Aorta (tissue), 5 donors: ENCODE measurements around the gene PRKAG1. TPM values are rescaled to one million over a fixed set of nuclear protein-coding genes. Genes with fewer than 3 reads are reported as not detected.

Experiments
- ATAC-seq: fragments of 200-7000 bp; cut with Tn5 transposase; one replicate; pipeline ENCODE4 v1.9.1; 2022; ENCODE audit warnings: moderate library complexity; ENCODE audit not compliant: low FRiP score
- DNase-seq, 2 donors: peaks; one replicate each; pipeline ENCODE4 v3.0.0-alpha.2; 2020
- H3K27ac ChIP-seq, 2 donors: one replicate each; pipeline ENCODE4 v1.5.1; 2013; ENCODE audit warnings: low read length in 2 of 2, mild to moderate bottlenecking in 2 of 2, moderate library complexity in 2 of 2, control low read depth in 1 of 2, inconsistent platforms in 1 of 2, low read depth in 1 of 2
- H3K27me3 ChIP-seq, 2 donors: one replicate each; pipeline ENCODE4 v1.6.1; 2013; ENCODE audit warnings: control low read depth in 1 of 2, low read length in 1 of 2, mild to moderate bottlenecking in 1 of 2, moderate library complexity in 1 of 2; ENCODE audit not compliant: insufficient read depth in 2 of 2, control insufficient read depth in 1 of 2
- H3K36me3 ChIP-seq, 2 donors: one replicate each; pipeline ENCODE4 v1.6.1; 2013; ENCODE audit warnings: control low read depth in 1 of 2, low read length in 1 of 2, mild to moderate bottlenecking in 1 of 2; ENCODE audit not compliant: insufficient read depth in 2 of 2, control insufficient read depth in 1 of 2
- H3K4me1 ChIP-seq, 2 donors: one replicate each; pipeline ENCODE4 v1.6.1; 2013; ENCODE audit warnings: low read length in 2 of 2, control low read depth in 1 of 2, mild to moderate bottlenecking in 1 of 2, moderate library complexity in 1 of 2; ENCODE audit not compliant: insufficient read depth in 2 of 2, control insufficient read depth in 1 of 2
- H3K4me3 ChIP-seq, 2 donors: one replicate each; pipeline ENCODE4 v1.5.1; 2013; ENCODE audit warnings: low read length in 2 of 2, control low read depth in 1 of 2, mild to moderate bottlenecking in 1 of 2
- H3K9me3 ChIP-seq: one replicate; pipeline ENCODE4 v1.6.1; 2013; ENCODE audit warnings: mild to moderate bottlenecking, low read length; ENCODE audit not compliant: control insufficient read depth
- WGBS, 2 donors: extraction: QIAGEN DNeasy Blood & Tissue Kit; methylation state at CpG; one replicate each; pipeline ENCODE4 v1.1.7; 2013; 5-methylcytosine and 5-hydroxymethylcytosine counted together
- intact Hi-C, 2 donors: fragments of 100-400 bp; cut with DNase I; formaldehyde crosslinking; loops; one replicate each; pipeline versions ENCODE4 v1.14.2 to v1.15.0; 2022
- polyA plus RNA-seq, 2 donors: library from polyadenylated mRNA; stranded (reverse); fragments of 200-250 nt; gene quantifications; one replicate each; pipeline ENCODE4 v1.2.3, GENCODE V29; 2013
- total RNA-seq, 2 donors: library from RNA; stranded (reverse); fragmentation: NEBNext Ultra II Directional; extraction: Animal tissue kit (Norgen Biotek cat#: 25700); gene quantifications; one replicate each; pipeline ENCODE4 v1.2.1, GENCODE V29; 2021
- donor health status: healthy with polysubstance abuse.
- donor health status: Bipolar disorder and iron deficiency.
- donor health status: DM: no; HTN: no; CAD: no.
- donor health status: DM: no; HTN: no; CAD: no.
- donor health status: DM: yes; HTN: yes; CAD: no.

Gene PRKAG1
- total and polyA plus RNA-seq, 4 donors: 44.8 to 57.1 (median 49.3) TPM

DNA sequence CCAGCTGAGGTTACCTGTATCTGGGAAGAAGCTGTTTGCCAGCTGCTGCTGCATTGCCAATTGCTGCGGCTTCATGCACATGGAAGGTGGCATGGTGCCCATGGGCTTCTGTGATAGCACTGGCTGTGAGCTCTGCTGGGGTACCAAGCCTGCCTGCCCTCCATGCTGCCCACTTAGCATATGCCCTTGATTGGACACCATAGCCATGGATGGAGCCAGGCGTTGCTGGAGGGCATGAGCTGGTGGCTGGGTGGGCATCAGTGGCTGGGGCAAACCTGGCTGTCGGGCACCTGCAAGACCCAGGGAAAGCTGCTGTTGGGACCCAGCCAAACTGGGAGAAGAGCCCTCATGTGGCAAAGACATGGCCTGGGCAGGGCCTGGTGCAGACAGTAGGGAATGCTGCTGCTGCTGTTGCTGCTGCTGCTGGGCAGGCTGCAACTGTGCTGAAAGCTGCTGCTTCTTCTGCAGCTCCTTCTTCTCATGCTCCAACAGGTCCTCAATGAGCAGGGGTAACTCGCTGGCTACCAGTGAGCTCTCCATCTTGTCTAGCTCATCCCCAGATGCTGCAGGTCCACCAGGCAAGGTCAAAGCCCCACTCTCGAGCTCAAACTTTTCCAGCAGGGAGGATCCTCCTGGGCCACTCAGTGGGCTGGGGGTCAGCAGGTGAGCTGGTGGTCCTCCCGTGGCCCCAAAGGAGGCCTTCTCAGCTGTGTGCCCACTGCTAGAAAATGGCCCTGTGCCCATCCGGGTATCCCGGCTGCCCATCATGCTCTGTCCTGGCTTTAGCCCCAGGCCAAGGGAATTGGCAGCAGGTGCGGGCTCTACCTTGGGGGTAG, 18.8 kb upstream of the PRKAG1 start:
- DNase-seq: peak; percentile 39 to 70
- H3K9me3 ChIP-seq: no peaks in the 10 kb centered on the region
- H3K4me3 ChIP-seq: no peak overlapping the region
- no peak overlapping the region for H3K27ac ChIP-seq
- 87% methylated on average over 9 of the region's 9 CpGs for WGBS, 2 donors
- no peak for ATAC-seq
- intact Hi-C loops: no loop called here
- H3K4me1 ChIP-seq: no peaks in the 10 kb centered on the region
- peaks cover 0 to 26% of the 10 kb centered on the region in 2 donors for H3K36me3 ChIP-seq
- no peaks in the 10 kb centered on the region for H3K27me3 ChIP-seq

DNA sequence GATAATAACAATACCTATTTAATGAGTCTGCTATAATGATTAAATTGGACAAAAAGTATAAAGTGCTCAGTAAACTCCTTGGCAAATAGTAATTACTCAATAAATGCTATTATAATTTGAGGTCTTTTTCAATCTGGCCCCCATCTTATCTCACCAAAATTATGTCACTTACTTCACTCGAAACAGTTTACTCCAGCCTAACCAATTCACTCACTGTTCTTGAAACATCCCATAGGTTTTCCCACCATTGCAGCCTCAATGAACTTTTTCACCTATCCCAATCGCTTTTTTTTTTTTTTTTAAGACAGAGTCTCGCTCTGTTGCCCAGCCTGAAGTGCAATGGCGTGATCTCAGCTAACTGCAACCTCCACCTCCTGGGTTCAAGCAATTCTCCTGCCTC, 17.5 kb upstream of the PRKAG1 start:
- WGBS, 2 donors: 75 to 81% methylated on average over 4 of the region's 4 CpGs
- no peak for ATAC-seq

DNA sequence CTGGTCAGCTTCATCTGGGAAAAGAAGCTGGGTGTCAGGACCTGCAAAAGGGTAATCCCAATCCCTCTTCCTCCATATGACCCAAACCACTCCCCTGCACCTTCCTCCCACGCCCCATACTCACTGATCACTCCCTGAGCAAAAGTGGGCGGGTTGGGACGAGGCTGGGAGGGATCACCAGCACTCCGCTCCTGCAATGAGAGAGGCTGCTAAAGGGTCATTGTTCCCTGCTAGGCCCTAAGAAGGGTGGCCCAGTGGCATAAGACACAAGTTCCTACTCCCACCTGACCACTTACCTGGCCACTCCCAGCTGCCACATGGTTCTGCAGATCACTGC, 15.7 kb upstream of the PRKAG1 start:
- H3K4me3 ChIP-seq: no peak overlapping the region
- H3K27ac ChIP-seq: no peak overlapping the region
- no peaks in the 10 kb centered on the region for H3K4me1 ChIP-seq
- H3K9me3 ChIP-seq: no peaks in the 10 kb centered on the region
- H3K27me3 ChIP-seq: no peaks in the 10 kb centered on the region
- ATAC-seq (no peak), DNase-seq (peak in 1 of 2 donors; percentile 38)
- peaks cover 0 to 26% of the 10 kb centered on the region in 2 donors for H3K36me3 ChIP-seq
- 78 to 82% methylated on average over 4 of the region's 4 CpGs for WGBS, 2 donors
- intact Hi-C loops: no loop called here

More for the DNA sequence above, 17.5 kb upstream of the PRKAG1 start:
- Histone ChIP-seq H3K9me3 (no peaks in the 10 kb centered on the region), H3K36me3 (peaks cover 0 to 26% of the 10 kb centered on the region in 2 donors), H3K4me3 (no peak overlapping the region), H3K27ac (no peak overlapping the region), H3K4me1 (no peaks in the 10 kb centered on the region), H3K27me3 (no peaks in the 10 kb centered on the region)
- intact Hi-C loops: no loop called here
- DNase-seq: no peak

DNA sequence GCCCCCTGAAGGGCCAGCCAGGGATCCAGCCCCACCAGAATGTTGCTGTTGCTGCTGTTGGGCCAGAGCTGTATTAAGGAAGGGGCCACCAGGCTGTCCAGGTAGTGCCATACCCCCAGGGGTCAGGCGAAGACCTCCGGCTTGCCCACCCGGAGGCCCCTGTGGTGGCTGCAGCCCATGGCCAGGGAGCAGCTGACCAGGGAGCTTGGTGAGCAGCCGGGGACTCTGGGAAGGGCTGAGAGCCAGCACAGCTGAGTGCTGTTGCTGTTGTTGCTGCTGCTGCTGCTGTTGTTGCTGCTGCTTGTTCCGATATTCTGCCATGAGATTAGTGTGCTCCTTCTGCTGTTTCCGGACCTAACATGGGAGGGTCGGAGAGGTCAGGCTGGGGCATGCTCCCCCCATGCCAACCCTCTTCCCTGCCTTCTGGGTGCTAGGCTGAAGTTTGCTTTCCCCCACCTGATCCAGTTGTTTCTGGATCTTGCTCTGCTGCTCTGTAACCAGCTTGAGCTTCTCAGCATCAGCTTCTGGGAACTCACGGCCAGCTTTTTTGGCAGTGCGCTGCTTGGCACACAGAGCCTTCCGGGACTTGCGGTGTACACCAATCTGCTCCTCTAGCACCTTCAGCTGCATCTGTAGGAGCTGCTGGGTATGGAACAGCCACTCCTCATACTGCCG, 15.2 kb upstream of the PRKAG1 start:
- WGBS, 2 donors: 56 to 61% methylated on average over 12 of the region's 12 CpGs
- Histone ChIP-seq H3K27me3 (no peaks in the 10 kb centered on the region), H3K4me1 (no peaks in the 10 kb centered on the region), H3K27ac (no peak overlapping the region), H3K4me3 (no peak overlapping the region), H3K9me3 (no peaks in the 10 kb centered on the region), H3K36me3 (peaks cover 0 to 25% of the 10 kb centered on the region in 2 donors)
- DNase-seq: peak in 1 of 2 donors; percentile 45
- intact Hi-C loops: no loop called here
- no peak for ATAC-seq

DNA sequence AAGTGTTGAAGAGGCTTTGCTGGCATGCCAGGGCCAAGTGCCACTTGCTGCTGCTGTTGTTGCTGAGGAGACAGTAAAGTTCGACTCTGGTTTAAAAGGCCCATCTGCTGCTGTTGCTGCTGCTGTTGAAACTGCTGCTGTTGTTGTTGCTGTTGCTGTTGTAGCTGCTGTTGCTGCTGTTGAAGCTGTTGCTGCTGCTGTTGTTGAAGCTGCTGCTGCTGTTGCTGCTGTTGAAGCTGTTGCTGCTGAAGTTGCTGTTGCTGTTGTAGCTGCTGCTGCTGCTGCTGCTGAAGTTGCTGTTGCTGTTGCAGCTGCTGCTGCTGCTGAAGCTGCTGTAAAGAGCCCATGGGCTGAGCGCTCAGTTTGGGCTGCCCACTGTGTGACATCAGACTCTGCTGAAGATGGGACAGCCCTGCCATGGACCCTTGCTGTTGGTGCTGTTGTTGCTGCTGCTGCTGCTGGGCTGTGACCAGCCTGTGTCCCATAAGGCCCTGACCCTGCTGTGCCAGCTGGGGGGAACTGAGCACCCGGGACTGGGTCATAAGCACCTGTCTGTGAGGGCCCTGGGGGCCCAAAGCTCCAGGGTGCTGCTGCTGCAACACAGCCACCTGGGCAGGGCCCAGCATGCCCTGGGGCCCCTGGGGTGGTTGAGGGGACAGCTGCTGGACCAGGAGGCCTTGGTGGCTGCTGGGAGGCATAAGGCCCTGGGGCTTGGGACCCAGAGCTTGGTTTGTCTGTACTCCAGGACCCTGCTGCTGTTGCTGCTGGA, 14.3 kb upstream of the PRKAG1 start:
- Histone ChIP-seq H3K27ac (no peak overlapping the region), H3K9me3 (no peaks in the 10 kb centered on the region)
- intact Hi-C loops: no loop called here

DNA sequence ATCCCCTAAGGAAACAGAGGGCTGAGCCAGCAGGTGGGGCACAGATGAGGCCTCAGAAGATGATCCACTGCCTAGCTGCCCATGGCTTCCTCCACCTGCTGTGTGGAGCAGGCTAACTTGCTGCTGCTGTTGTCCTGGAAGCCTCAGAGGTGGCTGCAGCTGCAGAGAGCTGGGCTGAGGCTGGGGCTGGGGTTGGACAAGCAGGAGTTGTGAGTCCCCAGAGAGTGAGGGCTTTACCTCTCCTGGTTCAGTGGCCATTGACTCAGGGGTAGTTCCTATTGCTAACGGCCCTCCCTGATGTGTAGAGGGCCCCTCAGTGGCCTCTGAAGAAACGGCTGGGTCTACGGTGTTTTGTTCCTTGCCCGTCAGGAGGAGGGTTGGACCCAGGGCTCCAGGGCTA, 13.7 kb upstream of the PRKAG1 start:
- H3K36me3 ChIP-seq: peaks cover 0 to 21% of the 10 kb centered on the region in 2 donors
- intact Hi-C loops: no loop called here

More for the DNA sequence above, 14.3 kb upstream of the PRKAG1 start:
- 76 to 81% methylated on average over 3 of the region's 3 CpGs for WGBS, 2 donors
- Histone ChIP-seq H3K4me3 (no peak overlapping the region), H3K36me3 (peaks cover 0 to 22% of the 10 kb centered on the region in 2 donors), H3K27me3 (no peaks in the 10 kb centered on the region), H3K4me1 (no peaks in the 10 kb centered on the region)
- no peak for ATAC-seq
- peak in 1 of 2 donors; percentile 40 for DNase-seq

DNA sequence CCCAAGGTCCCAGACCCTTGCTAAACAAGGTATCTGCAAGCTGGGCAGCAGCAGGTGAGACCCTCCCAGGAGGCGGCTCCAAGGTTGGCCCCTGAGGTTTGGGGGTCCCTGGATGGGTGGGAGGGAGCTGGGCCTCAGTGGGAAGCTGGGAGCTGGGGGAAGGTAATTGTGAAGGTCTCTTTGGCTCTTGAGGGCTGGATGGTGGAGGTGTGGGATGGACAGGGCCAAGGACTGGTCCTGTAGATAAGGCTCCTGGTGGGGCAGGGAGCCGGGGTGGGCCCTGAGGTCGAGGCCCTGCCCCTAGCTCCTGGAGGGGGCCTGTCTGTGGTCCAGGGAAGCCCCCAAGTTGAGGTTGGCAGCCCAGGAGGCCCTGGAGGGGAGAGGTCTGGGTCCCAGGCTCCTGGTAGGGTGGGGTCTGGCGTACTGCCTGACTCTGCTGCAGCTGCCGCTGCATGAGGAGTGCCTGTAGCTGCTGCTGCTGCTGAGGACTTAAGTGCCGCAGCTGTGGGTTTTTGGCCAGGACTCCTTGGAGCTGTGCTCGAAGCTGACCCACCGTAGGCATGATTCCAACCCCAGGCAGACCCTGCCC, 13.1 kb upstream of the PRKAG1 start:
- Histone ChIP-seq H3K9me3 (no peaks in the 10 kb centered on the region), H3K27me3 (no peaks in the 10 kb centered on the region), H3K4me3 (no peak overlapping the region), H3K36me3 (peaks cover 2 to 20% of the 10 kb centered on the region in 2 donors), H3K27ac (no peak overlapping the region), H3K4me1 (no peaks in the 10 kb centered on the region)
- 87 to 93% methylated on average over 8 of the region's 8 CpGs for WGBS, 2 donors
- ATAC-seq (no peak), DNase-seq (peak in 1 of 2 donors; percentile 45)
- intact Hi-C loops: no loop called here

More for the DNA sequence above, 13.7 kb upstream of the PRKAG1 start:
- Histone ChIP-seq H3K9me3 (no peaks in the 10 kb centered on the region), H3K27me3 (no peaks in the 10 kb centered on the region), H3K4me3 (no peak overlapping the region), H3K27ac (no peak overlapping the region), H3K4me1 (no peaks in the 10 kb centered on the region)
- ATAC-seq (no peak), DNase-seq (peak in 1 of 2 donors; percentile 35)
- 64 to 67% methylated on average over 4 of the region's 4 CpGs for WGBS, 2 donors
